SIG-M5 (cell line): ENCODE data around the gene CCDC85B.

Experiments
- DNase-seq: peaks from one replicate; lab custom pipeline; 2025; lab: John Stamatoyannopoulos, UW

The CCDC85B gene

DNA sequence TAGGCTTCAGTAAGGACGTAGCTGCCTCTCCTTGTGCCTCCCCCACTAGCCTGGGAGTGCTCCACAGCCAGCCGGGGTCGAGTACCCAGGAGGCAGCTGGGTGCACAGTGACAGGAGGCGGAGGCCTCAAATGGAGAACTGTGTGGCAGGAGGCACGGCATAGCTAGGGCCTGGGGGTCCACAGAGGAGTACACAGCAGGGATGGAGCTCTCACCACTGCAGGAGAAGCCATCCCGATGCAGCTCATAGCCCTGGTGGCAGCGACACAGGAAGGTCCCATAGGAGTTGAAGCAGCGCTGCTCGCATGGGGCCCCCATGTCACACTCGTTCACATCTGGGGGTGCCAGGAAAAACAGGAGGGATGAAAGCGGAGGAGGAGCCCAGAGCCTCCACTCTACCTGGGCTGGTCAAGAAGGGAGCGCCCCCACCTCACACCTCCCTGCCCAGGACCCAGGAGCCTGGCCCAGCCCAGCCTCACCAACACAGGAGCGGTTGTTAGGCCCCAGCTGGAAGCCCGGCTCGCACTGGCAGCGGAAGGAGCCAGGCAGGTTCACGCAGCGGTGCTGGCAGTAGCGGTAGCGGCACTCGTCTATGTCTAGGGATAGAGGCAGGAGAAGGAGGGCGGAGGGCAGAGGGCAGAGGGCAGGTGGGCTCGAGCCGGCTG lies 20.7 kb upstream of the CCDC85B start:
- no peak for DNase-seq

DNA sequence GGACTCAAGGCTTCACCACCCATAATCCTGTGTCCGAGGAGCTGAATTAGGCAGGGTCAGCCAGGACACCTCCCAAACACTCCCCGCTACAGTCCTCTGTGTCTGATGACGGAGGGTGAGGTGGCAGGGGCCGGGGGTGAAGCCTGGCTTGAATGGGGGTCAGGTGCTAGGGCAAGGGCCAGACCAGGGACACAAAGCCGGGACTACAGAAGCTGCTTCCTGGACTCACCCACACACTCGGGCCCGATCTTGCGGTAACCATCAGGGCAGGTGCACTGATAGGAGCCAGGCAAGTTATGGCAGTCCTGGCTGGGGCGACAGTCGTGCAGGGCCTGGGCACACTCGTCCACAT lies 20.2 kb upstream of the CCDC85B start:
- no peak for DNase-seq

DNA sequence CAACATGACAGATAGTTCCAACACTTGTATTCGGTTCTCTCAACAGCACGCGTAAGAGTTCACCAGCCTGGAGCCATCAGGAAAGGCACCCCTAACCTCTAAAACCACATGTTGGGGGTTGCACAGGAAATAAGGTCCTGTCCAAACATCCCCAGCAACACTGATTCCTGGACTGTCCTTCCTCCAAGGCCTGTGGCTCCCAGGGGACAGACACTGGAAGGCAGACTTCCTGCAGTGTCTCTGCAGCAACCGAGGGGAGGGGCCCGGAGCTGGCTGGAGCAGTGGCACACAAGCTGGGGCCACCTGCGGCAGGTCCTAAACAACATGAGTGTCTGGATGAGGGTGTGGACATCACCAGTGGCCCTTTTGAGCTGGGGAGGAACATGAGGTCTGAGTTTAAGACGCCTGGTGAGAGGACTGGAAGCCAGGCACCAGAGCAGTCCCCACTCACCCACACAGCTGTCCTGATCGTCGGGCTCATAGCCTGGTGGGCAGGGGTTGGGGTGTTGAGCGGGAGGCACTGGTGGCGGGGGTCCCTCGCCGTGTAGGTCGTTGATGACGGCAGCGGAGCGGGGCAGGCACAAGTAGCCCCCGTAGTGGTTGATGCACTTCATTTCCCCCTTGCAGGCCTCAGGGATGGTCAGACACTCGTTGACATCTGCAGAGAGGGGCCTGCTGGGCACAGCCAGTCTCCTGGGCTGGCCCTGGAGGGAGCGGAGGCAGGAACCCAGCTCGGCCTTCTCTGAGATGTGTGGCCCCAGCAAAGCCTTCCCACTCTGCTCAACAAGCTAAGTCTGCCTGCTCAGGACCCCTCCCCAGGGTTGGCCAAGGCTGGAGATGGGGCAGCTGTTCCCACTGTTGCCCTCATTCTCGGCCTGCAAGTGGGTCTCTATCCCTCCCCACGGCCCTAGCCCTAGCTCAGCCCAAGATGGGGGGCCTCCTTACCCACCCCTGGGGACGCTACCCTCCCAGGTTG lies 19.5 kb upstream of the CCDC85B start:
- DNase-seq: no peak

DNA sequence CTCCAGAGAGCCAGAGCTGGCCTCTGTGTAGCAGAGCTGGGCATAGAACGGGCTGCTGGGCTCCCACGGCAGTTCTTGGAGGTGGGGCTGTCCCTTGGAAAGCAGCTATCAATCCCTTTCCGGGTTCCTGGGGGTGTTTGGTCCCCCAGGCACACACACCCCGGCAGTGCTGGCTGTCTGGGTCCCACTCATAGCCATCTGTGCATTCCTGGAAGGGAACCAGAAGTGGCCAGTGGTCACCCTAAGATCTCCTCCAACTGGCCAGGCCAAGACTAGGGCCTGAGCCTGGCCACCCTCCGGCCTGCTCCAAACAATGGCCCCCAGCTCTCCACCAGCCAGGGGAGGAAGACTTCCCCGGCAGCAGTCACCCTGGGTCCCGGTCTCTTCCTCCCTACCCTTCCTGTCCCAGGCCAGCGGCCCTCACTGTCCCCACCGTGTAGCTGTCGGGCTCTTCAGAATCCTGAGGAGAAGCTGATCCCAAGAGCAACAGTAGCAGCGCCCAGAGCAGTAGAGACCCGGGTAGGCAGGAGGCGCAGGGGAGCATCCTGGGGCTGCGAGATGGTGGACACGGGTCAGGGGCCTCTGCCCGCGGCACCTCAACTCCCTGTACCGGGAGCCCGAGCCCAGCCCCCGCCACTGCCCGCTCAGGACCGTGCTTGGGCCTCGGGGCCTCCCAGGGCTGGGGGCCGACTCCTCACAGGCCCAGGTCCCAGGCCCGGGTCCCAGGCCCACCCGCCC lies 18.5 kb upstream of the CCDC85B start:
- no peak for DNase-seq

DNA sequence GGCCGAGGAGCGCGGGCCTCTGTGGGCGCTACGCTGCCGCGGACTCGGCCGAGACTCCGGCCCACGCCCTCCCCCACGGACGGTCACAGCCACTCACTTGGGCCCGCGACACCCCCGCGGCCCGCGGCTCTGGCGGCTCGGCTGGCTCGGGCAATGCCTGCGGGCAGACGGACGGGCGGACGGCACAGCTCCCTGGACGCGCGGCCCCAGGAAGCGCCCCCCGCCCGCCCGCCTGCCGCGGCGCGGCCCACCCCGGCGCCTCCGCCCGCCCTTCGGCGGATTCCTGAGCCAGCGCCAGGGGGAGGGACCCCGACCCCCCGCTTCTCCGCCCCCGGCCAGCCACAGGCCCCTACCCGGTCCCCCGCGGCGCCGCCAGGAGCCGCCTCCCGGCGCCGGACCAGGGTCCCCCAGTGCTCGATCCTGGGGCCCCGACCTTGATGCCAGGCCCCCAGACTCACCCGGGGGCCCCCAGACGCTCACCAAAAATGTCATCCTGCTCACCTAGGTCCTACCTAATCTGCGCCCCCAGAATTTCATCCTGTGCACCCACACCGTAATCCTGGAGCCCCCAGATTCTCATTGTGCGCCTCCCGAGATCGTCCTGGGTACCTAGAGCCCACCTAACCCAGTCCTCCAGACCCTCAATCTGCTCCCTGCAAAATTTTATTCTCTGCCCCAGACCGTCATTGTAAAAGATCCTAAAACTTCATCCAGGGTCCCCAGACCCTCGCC lies 17.7 kb upstream of the CCDC85B start, which contains the start of gene EFEMP2:
Gene EFEMP2, minus strand, starts transcription at position 215 of the 732 bp plus-strand sequence. CDS start 446 bp downstream, outside the sequence.
- no peak for DNase-seq

DNA sequence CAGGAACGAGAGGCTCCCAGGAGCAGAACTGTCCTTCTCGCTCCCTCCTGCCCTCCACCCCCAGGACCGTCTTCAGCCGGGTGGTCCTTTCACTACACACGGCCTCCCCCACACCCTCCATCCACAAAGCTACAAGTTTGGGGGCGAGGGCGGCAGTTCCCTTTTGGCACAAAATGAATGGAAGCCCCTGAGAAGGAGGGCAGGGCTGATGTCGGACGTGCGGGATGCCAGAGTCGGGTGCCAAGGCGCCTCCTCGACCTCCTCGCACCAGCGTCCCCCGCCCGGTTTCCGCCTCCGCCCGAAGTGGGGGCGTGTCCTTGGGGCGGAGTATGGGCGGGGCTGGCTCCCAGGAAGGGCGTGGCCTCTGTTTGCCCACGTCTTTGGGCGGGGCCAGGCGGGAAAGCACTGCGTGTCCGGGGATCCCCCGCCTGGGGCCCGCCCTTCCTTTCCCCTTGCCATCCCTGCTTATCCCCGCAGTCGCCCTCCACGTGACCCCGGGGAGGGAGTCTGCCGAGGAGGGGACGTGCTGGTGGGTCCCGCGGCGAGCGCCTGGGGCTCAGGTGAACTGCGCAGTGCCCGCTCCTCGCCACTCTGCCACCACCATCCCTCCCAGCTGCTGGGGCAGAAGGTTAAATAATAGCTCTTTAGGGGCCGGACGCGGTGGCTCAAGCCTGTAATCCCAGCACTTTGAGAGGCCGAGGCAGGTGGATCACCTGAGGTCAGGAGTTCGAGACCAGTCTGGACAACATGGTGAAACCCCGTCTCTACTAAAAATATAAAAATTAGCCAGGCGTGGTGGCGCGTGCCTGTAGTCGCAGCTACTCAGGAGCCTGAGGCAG lies 16.9 kb upstream of the CCDC85B start:
- peak; percentile 2 for DNase-seq

DNA sequence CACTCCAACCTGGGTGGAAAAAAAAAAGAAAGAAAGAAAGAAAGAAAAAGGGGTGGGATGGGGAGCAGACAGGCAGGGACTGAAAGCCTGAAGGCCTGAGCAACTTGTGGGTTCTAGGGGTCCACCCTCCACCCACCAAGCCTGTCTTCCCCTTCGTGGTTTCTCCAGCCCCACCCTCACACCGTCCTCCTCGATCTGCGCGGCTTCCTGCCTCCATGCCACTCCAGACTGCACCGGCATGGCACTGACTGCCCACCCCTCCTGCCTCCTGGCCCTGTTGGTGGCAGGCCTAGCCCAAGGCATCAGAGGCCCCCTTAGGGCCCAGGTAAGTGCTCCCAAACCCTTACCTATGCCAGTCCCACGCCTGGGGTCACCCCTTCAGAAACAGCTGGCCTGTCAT lies 10.9 kb upstream of the CCDC85B start, which contains the start of gene CTSW:
Gene CTSW, plus strand, starts transcription at position 221 of the 400 bp plus-strand sequence. Its CDS starts 18 bp downstream, at position 239.
- DNase-seq: no peak

DNA sequence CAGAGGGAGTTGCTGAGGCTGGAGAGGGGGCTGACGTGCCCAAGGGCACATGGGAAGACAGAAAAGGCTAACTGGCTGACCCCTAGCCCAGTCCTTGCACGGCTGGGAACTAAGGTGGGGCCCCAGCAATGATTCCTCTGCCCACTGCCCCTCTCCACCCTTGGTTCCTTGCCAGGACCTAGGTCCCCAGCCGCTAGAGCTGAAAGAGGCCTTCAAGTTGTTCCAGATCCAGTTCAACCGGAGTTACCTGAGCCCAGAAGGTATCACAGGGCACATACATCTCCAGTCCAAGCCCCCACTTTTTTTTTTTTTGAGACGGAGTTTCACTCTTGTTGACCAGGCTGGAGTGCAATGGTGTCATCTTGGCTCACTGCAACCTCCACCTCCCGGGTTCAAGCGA lies 10.4 kb upstream of the CCDC85B start:
- no peak for DNase-seq

DNA sequence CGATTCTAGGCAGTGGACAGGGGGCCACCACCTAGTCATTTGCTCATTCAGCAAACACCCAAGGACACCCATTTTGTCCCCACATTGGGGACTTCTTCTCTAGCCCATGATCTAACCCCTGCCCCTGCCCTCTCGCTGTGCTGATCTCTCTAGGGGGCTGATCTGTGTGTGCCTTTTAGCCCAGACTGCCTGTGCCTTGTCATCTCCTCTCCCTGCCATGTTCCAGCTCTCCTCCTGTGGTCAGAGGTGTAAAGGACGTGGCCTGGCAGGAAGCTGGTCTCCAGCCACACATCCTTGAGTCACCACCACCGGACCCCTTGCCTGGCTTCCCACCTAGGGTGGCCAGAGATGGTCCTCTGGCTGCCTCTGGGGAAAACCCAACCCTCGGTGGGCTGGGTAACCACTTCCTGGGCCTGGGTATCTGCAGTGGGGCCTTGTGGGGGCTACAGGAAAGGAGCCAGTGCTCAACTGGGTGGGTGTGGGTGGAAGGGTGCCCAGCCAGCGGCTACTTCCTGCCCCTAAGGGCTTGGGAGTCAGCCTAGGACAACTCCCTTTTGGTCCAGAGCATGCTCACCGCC lies 9.5 kb upstream of the CCDC85B start:
- DNase-seq: no peak

DNA sequence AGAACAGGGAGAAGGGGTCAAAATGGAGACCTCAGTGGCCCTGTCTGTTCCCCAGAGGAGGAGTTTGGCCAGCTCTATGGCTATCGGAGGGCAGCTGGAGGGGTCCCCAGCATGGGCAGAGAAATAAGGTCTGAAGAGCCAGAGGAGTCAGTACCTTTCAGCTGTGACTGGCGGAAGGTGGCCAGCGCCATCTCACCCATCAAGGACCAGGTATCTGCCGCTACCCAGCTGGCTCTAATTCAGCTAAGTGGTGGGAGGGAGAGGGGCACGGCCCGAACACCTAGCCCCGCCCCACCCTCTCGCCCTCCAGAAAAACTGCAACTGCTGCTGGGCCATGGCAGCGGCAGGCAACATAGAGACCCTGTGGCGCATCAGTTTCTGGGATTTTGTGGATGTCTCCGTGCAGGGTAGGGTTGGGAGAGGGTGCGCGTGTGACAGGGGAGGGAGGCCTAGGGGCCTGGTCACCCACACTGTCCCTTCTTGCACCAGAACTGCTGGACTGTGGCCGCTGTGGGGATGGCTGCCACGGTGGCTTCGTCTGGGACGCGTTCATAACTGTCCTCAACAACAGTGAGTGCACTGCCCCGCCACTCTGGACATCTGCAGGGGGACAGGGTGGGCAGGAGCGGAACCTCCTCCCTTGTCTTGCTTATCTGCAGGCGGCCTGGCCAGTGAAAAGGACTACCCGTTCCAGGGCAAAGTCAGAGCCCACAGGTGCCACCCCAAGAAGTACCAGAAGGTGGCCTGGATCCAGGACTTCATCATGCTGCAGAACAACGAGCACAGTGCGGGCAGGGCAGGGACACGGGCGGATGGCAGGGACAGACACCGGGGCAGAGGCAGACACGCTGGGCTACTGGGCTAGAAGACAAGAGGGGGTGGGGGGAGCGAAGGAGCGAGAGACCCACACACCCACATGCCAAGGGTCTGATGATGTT lies 8.1 kb upstream of the CCDC85B start:
- no peak for DNase-seq

DNA sequence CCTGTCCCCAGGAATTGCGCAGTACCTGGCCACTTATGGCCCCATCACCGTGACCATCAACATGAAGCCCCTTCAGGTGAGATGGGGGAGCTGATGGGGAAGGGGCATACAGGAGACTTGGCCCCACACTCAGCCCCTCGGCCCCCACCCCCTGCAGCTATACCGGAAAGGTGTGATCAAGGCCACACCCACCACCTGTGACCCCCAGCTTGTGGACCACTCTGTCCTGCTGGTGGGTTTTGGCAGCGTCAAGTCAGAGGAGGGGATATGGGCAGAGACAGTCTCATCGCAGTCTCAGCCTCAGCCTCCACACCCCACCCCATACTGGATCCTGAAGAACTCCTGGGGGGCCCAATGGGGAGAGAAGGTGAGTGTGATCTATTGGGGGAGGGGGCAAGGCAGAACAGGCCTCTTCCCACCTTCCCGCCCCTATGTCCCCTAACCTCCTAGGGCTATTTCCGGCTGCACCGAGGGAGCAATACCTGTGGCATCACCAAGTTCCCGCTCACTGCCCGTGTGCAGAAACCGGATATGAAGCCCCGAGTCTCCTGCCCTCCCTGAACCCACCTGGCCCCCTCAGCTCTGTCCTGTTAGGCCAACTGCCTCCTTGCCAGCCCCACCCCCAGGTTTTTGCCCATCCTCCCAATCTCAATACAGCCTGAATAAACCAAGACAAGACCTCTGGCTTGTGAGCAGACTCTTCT lies 7.3 kb upstream of the CCDC85B start:
- no peak for DNase-seq

DNA sequence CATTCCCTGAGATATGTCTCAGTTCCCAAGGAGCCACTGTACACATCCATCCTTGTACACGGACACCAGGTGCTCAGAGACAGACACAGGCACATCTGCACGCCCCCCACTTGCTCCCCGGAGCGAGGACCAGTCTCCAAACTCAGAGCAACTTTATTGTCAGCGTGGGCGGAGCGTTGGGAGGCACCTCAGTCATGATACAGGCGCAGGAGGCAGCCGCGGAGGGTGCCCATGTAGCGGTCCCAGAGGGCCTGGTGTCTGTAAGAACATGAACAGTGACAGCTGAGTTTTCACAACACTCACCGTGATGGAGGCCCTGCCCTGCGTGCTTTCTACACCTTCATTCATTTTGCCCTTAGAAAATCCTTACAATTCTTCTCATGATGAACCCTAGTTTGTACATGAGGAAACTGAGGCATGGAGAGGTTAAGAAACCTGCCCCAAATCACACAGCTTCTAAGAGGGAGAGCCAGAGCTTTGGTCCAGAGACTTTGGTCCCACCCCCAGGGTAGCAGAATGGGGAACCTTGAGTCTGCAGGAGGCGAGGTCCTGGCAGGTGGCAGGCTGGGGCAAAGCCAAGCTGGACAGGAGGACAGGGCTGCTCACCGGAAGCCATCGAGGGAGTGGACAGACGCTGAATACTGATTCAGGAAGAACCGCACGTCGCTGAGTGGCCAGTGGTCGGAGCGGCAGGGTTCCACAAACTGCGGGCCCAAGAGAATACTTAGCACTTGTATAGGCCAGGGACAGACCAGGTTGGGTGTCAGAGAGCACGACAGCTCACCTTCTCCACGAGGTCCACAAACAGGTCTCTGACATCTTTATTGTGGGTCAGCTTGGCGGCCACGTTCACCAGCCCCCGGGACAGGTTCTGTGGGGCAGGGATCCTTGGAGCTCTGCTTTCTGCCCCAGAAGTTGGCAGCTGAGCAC lies 6.4 kb upstream of the CCDC85B start:
- no peak for DNase-seq

DNA sequence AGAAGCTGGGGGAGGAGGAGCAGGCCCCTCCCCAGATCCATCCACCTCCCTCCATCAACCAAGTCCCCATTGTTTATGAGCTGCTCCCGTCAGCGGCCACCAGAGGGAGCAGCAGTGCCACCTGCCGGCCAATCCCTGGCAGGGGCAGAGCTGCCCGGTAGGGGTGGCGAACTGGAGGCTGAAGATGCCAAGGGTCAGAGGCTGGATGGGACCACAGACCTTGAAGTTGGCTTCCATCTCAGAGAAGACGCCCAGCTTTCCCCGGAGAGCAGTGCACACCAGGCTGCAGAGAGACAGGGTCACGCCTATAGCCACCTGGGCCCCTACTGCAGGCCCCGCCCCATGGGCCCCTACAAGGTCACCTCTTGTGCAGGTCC lies 5.8 kb upstream of the CCDC85B start:
- DNase-seq: no peak

DNA sequence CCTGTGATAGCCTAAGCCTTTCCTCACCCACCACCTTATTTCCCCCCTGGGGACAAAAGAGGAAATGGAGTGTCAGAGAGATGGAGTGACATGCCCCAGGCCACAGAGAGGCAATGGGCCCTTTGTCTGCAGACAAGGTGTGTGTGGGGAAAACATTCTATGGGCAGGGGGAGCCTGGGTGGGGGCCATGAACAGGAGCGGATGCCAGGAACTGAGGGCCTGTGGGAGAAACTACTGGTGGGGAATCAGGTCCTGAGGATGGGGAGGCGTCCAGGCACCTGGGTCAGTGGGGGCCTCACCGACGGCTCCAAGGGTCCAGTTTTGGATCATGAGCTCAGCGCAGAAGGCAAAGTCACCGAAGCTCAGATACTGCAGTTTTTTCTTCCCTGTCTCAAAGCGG lies 5.2 kb upstream of the CCDC85B start:
- no peak for DNase-seq

DNA sequence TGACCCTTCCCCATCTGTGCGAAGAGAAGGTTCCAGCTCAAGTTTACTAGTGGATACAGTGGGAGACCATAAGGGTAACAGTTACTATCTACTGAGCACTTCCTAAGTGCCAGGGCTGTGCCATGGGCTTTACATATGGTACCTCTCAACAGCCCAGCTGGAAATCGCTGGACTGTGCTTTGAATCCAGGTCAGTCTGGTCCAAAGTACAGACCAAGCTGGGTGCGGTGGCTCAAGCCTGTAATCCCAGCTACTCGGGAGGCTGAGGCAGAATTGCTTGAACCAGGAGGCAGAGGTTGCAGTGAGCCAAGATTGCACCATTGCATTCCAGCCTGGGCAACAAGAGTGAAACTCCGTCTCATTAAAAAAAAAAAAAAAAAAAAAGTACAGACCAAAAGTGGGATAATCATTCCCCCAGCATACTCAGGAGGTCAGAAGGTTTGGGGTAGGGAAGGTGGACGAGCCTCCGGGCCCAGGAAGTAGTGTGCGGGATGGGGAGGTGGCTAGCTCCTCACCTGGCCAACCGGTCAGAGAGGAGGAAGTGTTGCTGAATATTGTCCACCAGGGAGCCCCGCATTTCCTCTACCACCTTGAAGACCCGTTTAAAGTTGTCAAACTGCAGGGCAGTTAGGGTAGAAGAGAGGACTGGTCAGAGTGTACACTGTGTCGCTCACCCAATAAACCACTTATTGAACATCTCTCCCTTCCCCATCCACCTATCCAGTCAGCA lies 4.5 kb upstream of the CCDC85B start:
- DNase-seq: no peak

DNA sequence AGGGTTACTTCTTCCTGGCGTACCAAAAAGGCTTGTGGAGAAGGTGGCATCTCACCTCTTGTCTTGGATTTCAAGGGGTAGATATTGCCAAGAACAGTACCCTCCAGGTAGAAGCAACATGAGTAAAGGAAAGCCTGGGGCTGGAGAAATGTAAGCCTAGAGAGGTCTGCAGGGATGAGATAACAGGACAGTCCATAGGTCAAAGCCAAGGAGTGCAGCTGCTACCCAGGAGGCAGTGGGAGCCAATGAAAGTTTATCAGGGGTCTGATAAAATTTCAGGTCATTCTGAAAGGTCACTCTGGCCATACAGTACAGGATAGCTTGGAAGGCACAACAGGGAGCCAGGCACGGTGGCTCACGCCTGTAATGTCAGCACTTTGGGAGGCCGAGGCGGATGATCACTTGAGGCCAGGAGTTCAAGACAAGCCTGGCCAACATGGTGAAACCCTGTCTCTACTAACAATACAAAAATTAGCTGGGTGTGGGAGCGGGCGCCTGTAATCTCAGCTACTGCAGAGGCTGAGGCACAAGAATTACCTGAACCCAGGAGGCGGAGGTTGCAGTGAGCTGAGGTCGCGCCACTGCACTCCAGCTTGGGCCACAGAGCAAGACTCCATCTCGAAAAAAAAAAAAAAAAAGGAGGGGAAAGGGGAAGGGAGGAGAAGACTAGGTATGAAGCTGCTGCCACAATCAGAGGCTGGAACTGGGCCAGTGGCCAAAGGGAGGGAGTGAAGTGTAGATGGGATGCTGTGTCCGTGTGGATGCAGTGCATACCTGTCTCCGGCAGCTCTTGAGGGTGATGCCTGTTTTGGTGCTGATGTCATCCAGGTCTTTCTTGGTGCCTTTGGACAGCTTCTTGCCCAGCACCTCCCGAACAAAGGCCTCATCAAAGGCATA lies 3.4 kb upstream of the CCDC85B start:
- no peak for DNase-seq
